Nephron (organoid): ENCODE results near the gene TMEM100.

ENCODE experiments used
- H3K27ac Mint-ChIP-seq, 3 experiments: 2 replicates each; pipeline ENCODE4 v1.8.0; 2020; ENCODE audit warnings: mixed read lengths in 3 of 3, mild to moderate bottlenecking in 2 of 3, moderate library complexity in 1 of 3
- H3K27me3 Mint-ChIP-seq: 2 replicates; pipeline ENCODE4 v1.8.0; 2021; ENCODE audit warnings: low read depth, mild to moderate bottlenecking, moderate library complexity, mixed read lengths
- H3K36me3 Mint-ChIP-seq: 2 replicates; pipeline ENCODE4 v1.8.0; 2020; ENCODE audit warnings: low read depth, mixed read lengths
- H3K4me1 Mint-ChIP-seq: 2 replicates; pipeline ENCODE4 v1.8.0; 2020; ENCODE audit warnings: mixed read lengths
- H3K4me3 Mint-ChIP-seq, 3 experiments: 2 replicates each; pipeline ENCODE4 v1.8.0; 2020; ENCODE audit warnings: mild to moderate bottlenecking in 3 of 3, mixed read lengths in 3 of 3, moderate library complexity in 2 of 3
- H3K9me3 Mint-ChIP-seq: 2 replicates; pipeline ENCODE4 v1.8.0; 2020; ENCODE audit warnings: mixed read lengths
- TF ChIP-seq, protein P1 (sequence below), 3 experiments: fragments of 200-600 bp; sonication (generic); IDR thresholded peaks; one replicate each; pipeline ENCODE4 v1.5.0; 2021; ENCODE audit warnings: antibody characterized with exemption in 3 of 3; ENCODE audit not compliant: unreplicated experiment in 3 of 3

The TMEM100 gene

DNA sequence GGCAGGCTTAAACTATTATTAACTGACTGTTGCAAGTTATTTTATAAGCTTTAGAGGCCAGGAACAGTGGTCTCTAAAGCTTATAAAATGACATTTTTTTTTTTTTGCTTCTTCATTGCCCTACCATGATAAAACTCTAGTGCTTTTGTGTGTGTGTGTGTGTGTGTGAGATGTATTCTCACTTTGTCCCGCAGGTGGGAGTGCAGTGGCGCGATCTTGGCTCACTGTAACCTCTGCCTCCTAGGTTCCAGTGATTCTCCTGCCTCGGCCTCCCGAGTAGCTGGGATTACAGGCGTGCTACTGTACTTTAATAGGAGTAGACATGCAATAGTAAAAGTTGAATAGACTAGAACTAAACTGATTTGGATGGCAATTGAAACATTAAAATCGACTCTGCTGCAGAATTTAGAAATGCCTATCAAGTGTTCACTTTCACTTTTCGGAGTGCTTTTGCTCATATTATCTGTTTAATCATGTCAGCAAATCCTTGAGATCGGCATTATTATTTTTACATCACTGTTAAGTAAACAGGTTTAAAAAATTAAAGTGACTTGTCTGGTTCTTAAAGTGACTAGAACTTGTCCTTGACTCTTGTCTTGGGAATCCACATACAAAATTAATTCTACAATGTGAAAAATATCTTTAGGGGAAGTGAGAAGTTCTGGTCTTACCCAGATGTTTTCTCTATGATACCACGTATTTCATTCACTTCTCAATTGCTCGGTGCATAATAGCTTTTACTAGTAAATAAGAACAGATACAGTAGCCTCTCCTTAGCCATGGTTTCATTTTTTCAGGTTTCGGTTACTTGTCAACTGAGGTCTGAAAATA, 19.8 kb upstream of the TMEM100 start:
- TF ChIP-seq, protein P1, sequence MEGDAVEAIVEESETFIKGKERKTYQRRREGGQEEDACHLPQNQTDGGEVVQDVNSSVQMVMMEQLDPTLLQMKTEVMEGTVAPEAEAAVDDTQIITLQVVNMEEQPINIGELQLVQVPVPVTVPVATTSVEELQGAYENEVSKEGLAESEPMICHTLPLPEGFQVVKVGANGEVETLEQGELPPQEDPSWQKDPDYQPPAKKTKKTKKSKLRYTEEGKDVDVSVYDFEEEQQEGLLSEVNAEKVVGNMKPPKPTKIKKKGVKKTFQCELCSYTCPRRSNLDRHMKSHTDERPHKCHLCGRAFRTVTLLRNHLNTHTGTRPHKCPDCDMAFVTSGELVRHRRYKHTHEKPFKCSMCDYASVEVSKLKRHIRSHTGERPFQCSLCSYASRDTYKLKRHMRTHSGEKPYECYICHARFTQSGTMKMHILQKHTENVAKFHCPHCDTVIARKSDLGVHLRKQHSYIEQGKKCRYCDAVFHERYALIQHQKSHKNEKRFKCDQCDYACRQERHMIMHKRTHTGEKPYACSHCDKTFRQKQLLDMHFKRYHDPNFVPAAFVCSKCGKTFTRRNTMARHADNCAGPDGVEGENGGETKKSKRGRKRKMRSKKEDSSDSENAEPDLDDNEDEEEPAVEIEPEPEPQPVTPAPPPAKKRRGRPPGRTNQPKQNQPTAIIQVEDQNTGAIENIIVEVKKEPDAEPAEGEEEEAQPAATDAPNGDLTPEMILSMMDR (IDR thresholded peaks at IDR 0.05; ENCODE audit: unreplicated experiment in 3 of 3) = no peak
- peaks cover 16% of the 10 kb centered on the region for H3K4me1 Mint-ChIP-seq
- H3K9me3 Mint-ChIP-seq = no peaks in the 10 kb centered on the region
- peaks cover 3% of the 10 kb centered on the region for H3K27me3 Mint-ChIP-seq
- H3K36me3 Mint-ChIP-seq = no peaks in the 10 kb centered on the region
- no peak overlapping the region for H3K27ac Mint-ChIP-seq
- no peak overlapping the region for H3K4me3 Mint-ChIP-seq

DNA sequence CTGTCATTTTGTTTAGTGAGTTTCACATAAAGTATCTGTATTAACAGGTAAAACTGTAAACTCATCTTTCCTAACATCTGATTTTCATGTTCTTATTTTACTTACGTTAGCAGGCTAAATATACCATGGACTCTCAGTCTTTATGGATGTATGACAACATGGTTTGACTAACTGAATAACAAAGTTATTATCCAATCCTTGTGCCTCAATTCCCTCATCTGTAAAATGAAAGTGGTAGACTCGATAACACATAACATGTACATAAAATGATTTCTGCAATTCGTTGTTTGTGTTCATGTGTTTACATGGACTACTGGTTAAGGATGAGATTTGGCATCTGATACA, 18.7 kb upstream of the TMEM100 start:
- H3K36me3 Mint-ChIP-seq = no peaks in the 10 kb centered on the region
- peaks cover 16% of the 10 kb centered on the region for H3K4me1 Mint-ChIP-seq
- H3K9me3 Mint-ChIP-seq = no peaks in the 10 kb centered on the region
- H3K27ac Mint-ChIP-seq = no peak overlapping the region
- peaks cover 3% of the 10 kb centered on the region for H3K27me3 Mint-ChIP-seq
- no peak overlapping the region for H3K4me3 Mint-ChIP-seq
- TF ChIP-seq, protein P1 (IDR thresholded peaks at IDR 0.05; ENCODE audit: unreplicated experiment in 3 of 3) = no peak

- Mint-ChIP-seq H3K4me3 (no peak overlapping the region), H3K36me3 (no peaks in the 10 kb centered on the region), H3K27ac (peak overlapping the region in 2 of 3 experiments; percentile 10 to 20), H3K4me1 (peaks cover 16% of the 10 kb centered on the region), H3K9me3 (no peaks in the 10 kb centered on the region), H3K27me3 (peaks cover 3% of the 10 kb centered on the region)
- TF ChIP-seq, protein P1 (IDR thresholded peaks at IDR 0.05; ENCODE audit: unreplicated experiment in 3 of 3) = no peak
These were observed 18.1 kb upstream of the TMEM100 start for GRCh38 chr17:55740511-55741355.

- peaks cover 31% of the 10 kb centered on the region for H3K4me1 Mint-ChIP-seq
- H3K27ac Mint-ChIP-seq = no peak overlapping the region
- no peaks in the 10 kb centered on the region for H3K36me3 Mint-ChIP-seq
- TF ChIP-seq, protein P1 (IDR thresholded peaks at IDR 0.05; ENCODE audit: unreplicated experiment in 3 of 3) = no peak
- no peaks in the 10 kb centered on the region for H3K9me3 Mint-ChIP-seq
- H3K4me3 Mint-ChIP-seq = no peak overlapping the region
- H3K27me3 Mint-ChIP-seq = peaks cover under 1% of the 10 kb centered on the region
These were observed 15.4 kb upstream of the TMEM100 start for GRCh38 chr17:55737976-55738501.

DNA sequence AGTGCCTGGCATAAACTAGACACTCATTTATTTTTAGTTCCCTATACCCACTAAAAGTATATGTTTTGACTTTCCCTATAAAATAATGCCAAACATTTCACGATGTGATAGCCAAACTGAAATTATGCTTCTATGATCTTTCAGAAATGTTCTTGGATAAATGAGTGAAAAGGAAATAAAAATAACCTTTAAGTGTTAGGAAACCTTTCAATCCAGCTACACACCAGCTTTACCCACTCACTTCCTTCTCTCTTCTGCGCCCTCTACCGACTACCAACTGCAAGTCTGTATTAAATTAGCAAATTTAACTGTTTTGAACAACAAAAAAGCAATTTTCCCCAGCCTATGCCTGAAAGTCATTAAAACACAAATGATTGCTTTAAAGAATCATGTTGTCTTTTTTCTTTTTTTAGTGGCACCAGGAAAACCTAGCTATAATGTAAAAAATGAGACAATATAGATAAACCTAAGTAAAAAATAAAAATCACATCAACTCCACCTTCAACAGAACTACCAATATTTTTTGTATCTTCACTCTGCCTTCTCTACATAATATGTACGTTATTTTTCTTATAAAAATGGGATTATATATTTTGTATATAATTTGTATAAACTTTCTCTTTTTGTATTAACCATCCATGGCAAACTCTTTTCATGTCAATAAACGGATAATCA, 13.2 kb upstream of the TMEM100 start:
- H3K9me3 Mint-ChIP-seq = no peaks in the 10 kb centered on the region
- TF ChIP-seq, protein P1 (IDR thresholded peaks at IDR 0.05; ENCODE audit: unreplicated experiment in 3 of 3) = peak; percentile 46 to 61 (median 59)
- peak overlapping the region in 1 of 3 experiments; percentile 15 for H3K27ac Mint-ChIP-seq
- H3K4me1 Mint-ChIP-seq = peaks cover 42% of the 10 kb centered on the region
- no peaks in the 10 kb centered on the region for H3K36me3 Mint-ChIP-seq
- H3K27me3 Mint-ChIP-seq = no peaks in the 10 kb centered on the region
- H3K4me3 Mint-ChIP-seq = no peak overlapping the region
